ENCODE results near the gene TMEM116.

The TMEM116 gene

DNA sequence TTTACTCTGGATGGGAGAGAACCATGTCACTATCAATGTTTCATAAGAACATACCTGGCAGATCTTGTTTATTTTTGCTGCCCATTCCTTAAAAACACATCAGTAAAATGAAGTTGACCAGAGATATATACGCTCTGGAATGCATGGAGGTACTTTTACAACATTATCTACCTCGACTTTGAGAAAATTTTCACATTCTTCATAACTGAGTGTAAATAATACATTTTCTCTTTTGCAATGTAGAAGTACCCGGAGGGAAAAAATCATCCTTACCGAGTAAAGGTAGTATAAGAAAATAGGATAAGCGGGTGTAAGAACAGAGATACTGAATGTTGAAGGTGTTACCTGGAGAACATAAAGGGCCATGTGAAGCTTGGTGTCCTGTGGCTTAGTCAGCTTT, 80.7 kb downstream of the TMEM116 start:
- DNase-seq (ENCODE audit: low read depth): no peak
- H3K4me3 ChIP-seq (ENCODE audit: low read depth, low read length): no peak overlapping the region
- TF ChIP-seq, protein P1, sequence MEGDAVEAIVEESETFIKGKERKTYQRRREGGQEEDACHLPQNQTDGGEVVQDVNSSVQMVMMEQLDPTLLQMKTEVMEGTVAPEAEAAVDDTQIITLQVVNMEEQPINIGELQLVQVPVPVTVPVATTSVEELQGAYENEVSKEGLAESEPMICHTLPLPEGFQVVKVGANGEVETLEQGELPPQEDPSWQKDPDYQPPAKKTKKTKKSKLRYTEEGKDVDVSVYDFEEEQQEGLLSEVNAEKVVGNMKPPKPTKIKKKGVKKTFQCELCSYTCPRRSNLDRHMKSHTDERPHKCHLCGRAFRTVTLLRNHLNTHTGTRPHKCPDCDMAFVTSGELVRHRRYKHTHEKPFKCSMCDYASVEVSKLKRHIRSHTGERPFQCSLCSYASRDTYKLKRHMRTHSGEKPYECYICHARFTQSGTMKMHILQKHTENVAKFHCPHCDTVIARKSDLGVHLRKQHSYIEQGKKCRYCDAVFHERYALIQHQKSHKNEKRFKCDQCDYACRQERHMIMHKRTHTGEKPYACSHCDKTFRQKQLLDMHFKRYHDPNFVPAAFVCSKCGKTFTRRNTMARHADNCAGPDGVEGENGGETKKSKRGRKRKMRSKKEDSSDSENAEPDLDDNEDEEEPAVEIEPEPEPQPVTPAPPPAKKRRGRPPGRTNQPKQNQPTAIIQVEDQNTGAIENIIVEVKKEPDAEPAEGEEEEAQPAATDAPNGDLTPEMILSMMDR (IDR thresholded peaks at IDR 0.05; ENCODE audit: low read depth, low read length): no peak
- no peak for TF ChIP-seq MYC (IDR thresholded peaks at IDR 0.05; ENCODE audit: low read depth, low read length)
- TF ChIP-seq, protein P2, sequence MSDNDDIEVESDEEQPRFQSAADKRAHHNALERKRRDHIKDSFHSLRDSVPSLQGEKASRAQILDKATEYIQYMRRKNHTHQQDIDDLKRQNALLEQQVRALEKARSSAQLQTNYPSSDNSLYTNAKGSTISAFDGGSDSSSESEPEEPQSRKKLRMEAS (IDR thresholded peaks at IDR 0.05; ENCODE audit: low read depth, low read length): no peak
- TF ChIP-seq POLR2A (IDR thresholded peaks at IDR 0.05; ENCODE audit: extremely low read depth, insufficient read length): no peak

DNA sequence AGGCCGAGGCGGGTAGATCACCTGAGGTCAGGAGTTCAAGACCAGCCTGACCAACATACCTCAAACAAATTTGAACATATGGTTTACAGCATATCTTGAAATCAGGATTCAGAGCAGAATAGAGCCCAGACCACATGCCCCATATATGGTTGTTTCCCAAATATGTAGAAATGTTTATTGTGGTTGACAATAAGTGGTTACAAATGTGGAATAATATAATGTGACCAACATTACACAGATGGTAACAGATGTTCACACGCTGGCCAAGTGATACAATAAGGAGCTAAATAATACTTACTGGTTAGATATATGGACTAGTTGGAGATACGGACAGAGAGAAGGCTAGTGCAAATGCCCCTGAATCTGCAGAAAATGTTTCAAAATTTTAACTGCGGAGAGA, 85.6 kb downstream of the TMEM116 start:
- no peak overlapping the region for H3K4me3 ChIP-seq (ENCODE audit: low read depth, low read length)
- no peak for DNase-seq (ENCODE audit: low read depth)

DNA sequence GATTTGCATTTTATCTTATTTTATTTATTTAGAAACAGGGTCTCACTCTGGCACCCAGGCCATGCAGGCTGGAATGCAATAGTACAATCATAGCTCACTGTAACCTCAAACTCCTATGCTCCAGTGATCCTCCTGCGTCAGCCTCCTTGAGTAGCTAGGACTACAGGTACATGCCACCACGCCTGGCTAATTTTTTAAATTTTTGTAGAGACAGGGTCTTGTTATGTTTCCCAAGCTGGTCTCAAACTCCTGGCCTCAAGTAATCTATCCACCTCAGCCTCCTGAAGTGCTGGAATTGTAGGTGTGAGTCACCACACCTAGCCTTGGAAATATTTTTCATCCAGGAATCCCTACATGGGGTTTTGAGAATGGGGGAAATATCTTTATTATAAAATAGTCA, 86.3 kb downstream of the TMEM116 start:
- DNase-seq (ENCODE audit: low read depth): no peak
- TF ChIP-seq, protein P2 (IDR thresholded peaks at IDR 0.05; ENCODE audit: low read depth, low read length): no peak
- TF ChIP-seq, protein P1 (IDR thresholded peaks at IDR 0.05; ENCODE audit: low read depth, low read length): no peak
- TF ChIP-seq POLR2A (IDR thresholded peaks at IDR 0.05; ENCODE audit: extremely low read depth, insufficient read length) (no peak), MYC (IDR thresholded peaks at IDR 0.05; ENCODE audit: low read depth, low read length) (no peak)
- H3K4me3 ChIP-seq (ENCODE audit: low read depth, low read length): no peak overlapping the region

More for the DNA sequence above, 85.6 kb downstream of the TMEM116 start:
- TF ChIP-seq, protein P1 (IDR thresholded peaks at IDR 0.05; ENCODE audit: low read depth, low read length): no peak
- TF ChIP-seq POLR2A (IDR thresholded peaks at IDR 0.05; ENCODE audit: extremely low read depth, insufficient read length) (no peak), MYC (IDR thresholded peaks at IDR 0.05; ENCODE audit: low read depth, low read length) (no peak)
- TF ChIP-seq, protein P2 (IDR thresholded peaks at IDR 0.05; ENCODE audit: low read depth, low read length): no peak

DNA sequence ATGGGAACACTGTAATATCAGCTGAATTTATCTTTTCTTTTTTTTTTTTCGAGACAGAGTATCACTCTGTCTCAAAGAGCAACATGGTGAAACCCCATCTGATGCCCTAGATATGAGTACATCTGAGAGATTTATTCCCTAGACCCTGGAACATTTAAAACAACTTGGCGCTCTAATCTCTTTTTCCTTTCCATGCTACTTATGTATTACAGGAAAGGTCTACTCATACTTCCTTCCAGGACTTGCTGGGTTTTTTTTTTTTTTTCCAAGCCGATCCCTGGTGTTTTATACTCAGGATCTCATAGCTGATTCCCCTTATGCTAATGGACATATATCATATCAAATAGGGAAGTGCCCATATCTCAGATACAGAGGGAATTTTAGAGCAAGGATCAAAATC, 87.8 kb downstream of the TMEM116 start:
- DNase-seq (ENCODE audit: low read depth): no peak
- H3K4me3 ChIP-seq (ENCODE audit: low read depth, low read length): no peak overlapping the region
- TF ChIP-seq, protein P2 (IDR thresholded peaks at IDR 0.05; ENCODE audit: low read depth, low read length): no peak
- TF ChIP-seq MYC (IDR thresholded peaks at IDR 0.05; ENCODE audit: low read depth, low read length): no peak
- TF ChIP-seq, protein P1 (IDR thresholded peaks at IDR 0.05; ENCODE audit: low read depth, low read length): no peak
- TF ChIP-seq POLR2A (IDR thresholded peaks at IDR 0.05; ENCODE audit: extremely low read depth, insufficient read length): no peak

DNA sequence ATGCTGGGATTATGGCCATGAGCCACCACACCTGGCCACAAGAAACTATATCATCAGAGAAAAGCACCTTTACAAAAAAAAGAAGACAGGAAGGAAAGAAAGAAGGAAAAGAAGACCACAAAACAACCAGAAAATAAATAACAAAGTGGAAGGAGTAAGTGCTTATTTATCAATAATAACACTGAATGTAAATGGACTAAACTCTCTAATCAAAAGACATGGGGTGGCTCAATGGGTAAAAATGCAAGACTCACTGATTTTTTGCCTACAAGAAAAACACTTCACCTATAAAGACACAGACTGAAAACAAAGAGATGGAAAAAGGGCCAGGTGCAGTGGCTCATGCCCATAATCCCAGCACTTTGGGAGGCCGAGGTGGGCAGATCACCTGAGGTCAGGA, 105.2 kb downstream of the TMEM116 start:
- no peak for TF ChIP-seq MYC (IDR thresholded peaks at IDR 0.05; ENCODE audit: low read depth, low read length)
- TF ChIP-seq, protein P2 (IDR thresholded peaks at IDR 0.05; ENCODE audit: low read depth, low read length): no peak
- TF ChIP-seq, protein P1 (IDR thresholded peaks at IDR 0.05; ENCODE audit: low read depth, low read length): no peak
- TF ChIP-seq POLR2A (IDR thresholded peaks at IDR 0.05; ENCODE audit: extremely low read depth, insufficient read length): no peak
- no peak overlapping the region for H3K4me3 ChIP-seq (ENCODE audit: low read depth, low read length)
- DNase-seq (ENCODE audit: low read depth): no peak

Measured in NB4 (cell line).